ENCODE results near the gene TSSK3. TPM values are rescaled to one million over a fixed set of nuclear protein-coding genes. Genes with fewer than 3 reads are reported as not detected.

Gene TSSK3
- total RNA-seq, 2 donors from 2014 or later, result 1.1 to 2.3 TPM

- Histone ChIP-seq H3K36me3 (no peaks in the 10 kb centered on the region), H3K4me3 (no peak overlapping the region), H3K9me3 (no peaks in the 10 kb centered on the region), H3K27ac (no peak overlapping the region), H3K27me3 (replicated peaks; ENCODE audit: insufficient read depth) (no peaks in the 10 kb centered on the region), H3K4me1 (ENCODE audit: control insufficient read depth in 1 of 2, low read depth in 2 of 2) (peaks cover 3 to 14% of the 10 kb centered on the region in 2 donors)
- TF ChIP-seq, protein P1, sequence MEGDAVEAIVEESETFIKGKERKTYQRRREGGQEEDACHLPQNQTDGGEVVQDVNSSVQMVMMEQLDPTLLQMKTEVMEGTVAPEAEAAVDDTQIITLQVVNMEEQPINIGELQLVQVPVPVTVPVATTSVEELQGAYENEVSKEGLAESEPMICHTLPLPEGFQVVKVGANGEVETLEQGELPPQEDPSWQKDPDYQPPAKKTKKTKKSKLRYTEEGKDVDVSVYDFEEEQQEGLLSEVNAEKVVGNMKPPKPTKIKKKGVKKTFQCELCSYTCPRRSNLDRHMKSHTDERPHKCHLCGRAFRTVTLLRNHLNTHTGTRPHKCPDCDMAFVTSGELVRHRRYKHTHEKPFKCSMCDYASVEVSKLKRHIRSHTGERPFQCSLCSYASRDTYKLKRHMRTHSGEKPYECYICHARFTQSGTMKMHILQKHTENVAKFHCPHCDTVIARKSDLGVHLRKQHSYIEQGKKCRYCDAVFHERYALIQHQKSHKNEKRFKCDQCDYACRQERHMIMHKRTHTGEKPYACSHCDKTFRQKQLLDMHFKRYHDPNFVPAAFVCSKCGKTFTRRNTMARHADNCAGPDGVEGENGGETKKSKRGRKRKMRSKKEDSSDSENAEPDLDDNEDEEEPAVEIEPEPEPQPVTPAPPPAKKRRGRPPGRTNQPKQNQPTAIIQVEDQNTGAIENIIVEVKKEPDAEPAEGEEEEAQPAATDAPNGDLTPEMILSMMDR (IDR thresholded peaks at IDR 0.05), result no peak
- no peak for DNase-seq (ENCODE audit: low spot score)
- no peak for ATAC-seq (ENCODE audit: insufficient number of reproducible peaks, low FRiP score, low read depth)
Measured at GRCh38 chr1:32398401-32398800, 36.1 kb downstream of the TSSK3 start.

- ATAC-seq (ENCODE audit: insufficient number of reproducible peaks, low FRiP score, low read depth), result no peak
- TF ChIP-seq, protein P1 (IDR thresholded peaks at IDR 0.05), result no peak
- H3K27me3 ChIP-seq (replicated peaks; ENCODE audit: insufficient read depth), result no peaks in the 10 kb centered on the region
- peaks cover 0 to 10% of the 10 kb centered on the region in 2 donors for H3K4me1 ChIP-seq (ENCODE audit: control insufficient read depth in 1 of 2, low read depth in 2 of 2)
- no peak overlapping the region for H3K27ac ChIP-seq
- no peak for DNase-seq (ENCODE audit: low spot score)
- H3K36me3 ChIP-seq, result no peaks in the 10 kb centered on the region
- no peak overlapping the region for H3K4me3 ChIP-seq
- no peaks in the 10 kb centered on the region for H3K9me3 ChIP-seq
Measured at GRCh38 chr1:32399843-32400242, 37.5 kb downstream of the TSSK3 start.

GRCh38 chr1:32400876-32401631, 38.7 kb downstream of the TSSK3 start:
- TF ChIP-seq, protein P1 (IDR thresholded peaks at IDR 0.05), result peak; percentile 83
- Histone ChIP-seq H3K36me3 (no peaks in the 10 kb centered on the region), H3K27ac (peak overlapping the region; percentile 73 to 83), H3K9me3 (no peaks in the 10 kb centered on the region), H3K27me3 (replicated peaks; ENCODE audit: insufficient read depth) (no peaks in the 10 kb centered on the region), H3K4me3 (peak overlapping the region; percentile 16), H3K4me1 (ENCODE audit: control insufficient read depth in 1 of 2, low read depth in 2 of 2) (peaks cover 0 to 10% of the 10 kb centered on the region in 2 donors)
- ATAC-seq (ENCODE audit: insufficient number of reproducible peaks, low FRiP score, low read depth) (peak; percentile 92), DNase-seq (ENCODE audit: low spot score) (peak; percentile 65)

DNA sequence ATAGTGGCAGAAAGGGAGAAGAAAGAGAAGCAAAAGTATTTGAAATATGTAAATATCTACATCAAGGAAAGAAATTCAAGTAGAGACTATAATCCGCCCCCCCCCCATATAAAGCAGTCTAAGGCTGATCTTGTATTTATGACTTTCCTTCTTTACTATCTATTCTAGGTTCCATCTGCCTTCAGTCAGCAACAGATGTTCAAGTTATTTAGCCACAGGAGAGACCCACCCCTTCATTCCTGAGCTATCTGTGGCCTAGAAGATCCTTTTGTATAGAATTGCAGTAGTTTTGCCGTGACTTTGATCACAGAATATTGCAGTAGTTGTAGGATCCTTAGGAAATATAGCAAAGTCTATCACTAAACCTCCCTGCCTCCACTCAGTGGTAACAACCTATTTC, 42.6 kb downstream of the TSSK3 start:
- H3K36me3 ChIP-seq, result no peaks in the 10 kb centered on the region
- no peak overlapping the region for H3K27ac ChIP-seq
- TF ChIP-seq, protein P1 (IDR thresholded peaks at IDR 0.05), result no peak
- no peak overlapping the region for H3K4me3 ChIP-seq
- peaks cover 0 to 10% of the 10 kb centered on the region in 2 donors for H3K4me1 ChIP-seq (ENCODE audit: control insufficient read depth in 1 of 2, low read depth in 2 of 2)
- no peaks in the 10 kb centered on the region for H3K27me3 ChIP-seq (replicated peaks; ENCODE audit: insufficient read depth)
- ATAC-seq (ENCODE audit: insufficient number of reproducible peaks, low FRiP score, low read depth), result no peak
- H3K9me3 ChIP-seq, result no peaks in the 10 kb centered on the region
- no peak for DNase-seq (ENCODE audit: low spot score)

DNA sequence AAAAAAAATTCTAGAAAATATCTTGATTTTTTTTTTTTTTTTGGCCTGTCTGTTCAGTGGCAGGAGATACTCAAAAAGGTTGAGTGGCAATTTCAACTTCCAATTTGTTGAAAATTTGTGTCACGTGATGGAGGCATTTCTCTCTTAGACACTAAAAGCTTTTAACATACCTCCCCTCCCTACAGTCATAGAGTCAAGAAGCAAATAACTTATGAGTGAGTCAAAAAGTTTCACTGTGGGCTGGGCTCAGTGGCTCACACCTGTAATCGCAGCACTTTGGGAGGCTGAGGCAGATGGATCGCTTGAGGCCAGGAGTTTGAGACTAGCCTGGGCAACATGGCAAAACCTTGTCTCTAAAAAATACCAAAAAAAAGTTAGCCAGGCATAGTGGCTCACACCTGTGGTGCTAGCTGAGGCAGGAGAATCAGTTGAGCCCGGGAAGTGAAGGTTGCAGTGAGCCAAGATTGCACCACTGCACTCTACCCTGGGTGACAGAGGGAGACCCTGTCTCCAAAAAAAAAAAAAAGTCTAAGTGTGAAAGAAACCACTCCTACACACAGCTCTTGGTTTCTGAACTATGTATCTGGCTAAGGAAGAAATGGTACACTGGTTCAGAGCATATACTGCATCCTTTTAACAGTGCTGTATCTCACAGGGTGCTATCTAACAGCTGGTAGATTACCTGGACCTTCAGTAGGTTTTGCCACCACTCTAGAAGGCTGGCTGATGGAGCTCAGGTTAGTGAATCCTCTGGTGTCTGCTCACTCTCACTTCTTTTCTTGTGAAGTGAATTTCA, 43.5 kb downstream of the TSSK3 start:
- Histone ChIP-seq H3K36me3 (no peaks in the 10 kb centered on the region), H3K27ac (no peak overlapping the region), H3K27me3 (replicated peaks; ENCODE audit: insufficient read depth) (no peaks in the 10 kb centered on the region), H3K4me1 (ENCODE audit: control insufficient read depth in 1 of 2, low read depth in 2 of 2) (peaks cover 0 to 5% of the 10 kb centered on the region in 2 donors), H3K9me3 (no peaks in the 10 kb centered on the region), H3K4me3 (no peak overlapping the region)
- TF ChIP-seq, protein P1 (IDR thresholded peaks at IDR 0.05), result no peak
- ATAC-seq (ENCODE audit: insufficient number of reproducible peaks, low FRiP score, low read depth) (no peak), DNase-seq (ENCODE audit: low spot score) (no peak)
